NK-92 treated with Interleukin-12 subunit alpha and Interleukin-12 subunit beta, amount 100 ng/mL, for 24 hours (cell line): ENCODE data around the gene CFAP58.

Experiments used
- DNase-seq: peaks from one replicate; lab custom pipeline; 2025; lab: John Stamatoyannopoulos, UW

The CFAP58 gene

GRCh38 chr10:104353325-104354048 is at the start of gene CFAP58:
TSS of gene CFAP58 (plus strand) at chr10:104353833. CDS start at chr10:104353898, 65 bp downstream.
- DNase-seq, result no peak

GRCh38 chr10:104304356-104304745 is 49.3 kb upstream of the CFAP58 start:
- no peak for DNase-seq

GRCh38 chr10:104304927-104305326 is 48.7 kb upstream of the CFAP58 start:
- no peak for DNase-seq

GRCh38 chr10:104306897-104307296 is 46.7 kb upstream of the CFAP58 start:
- no peak for DNase-seq

- DNase-seq, result no peak
Observed at GRCh38 chr10:104307576-104308438, 45.8 kb upstream of the CFAP58 start.

- DNase-seq, result no peak
Observed at GRCh38 chr10:104308439-104308903, 45.2 kb upstream of the CFAP58 start.

GRCh38 chr10:104309980-104310978 is 43.4 kb upstream of the CFAP58 start:
- no peak for DNase-seq

- DNase-seq, result no peak
Observed at GRCh38 chr10:104311184-104311720, 42.4 kb upstream of the CFAP58 start.

GRCh38 chr10:104314591-104315485 is 38.8 kb upstream of the CFAP58 start:
- DNase-seq, result no peak

- no peak for DNase-seq
Observed at GRCh38 chr10:104315486-104315921, 38.1 kb upstream of the CFAP58 start.

GRCh38 chr10:104316321-104317099 is 37.1 kb upstream of the CFAP58 start:
- DNase-seq, result no peak

GRCh38 chr10:104317269-104317710 is 36.3 kb upstream of the CFAP58 start:
- no peak for DNase-seq

- no peak for DNase-seq
Observed at GRCh38 chr10:104317726-104318299, 35.8 kb upstream of the CFAP58 start.

- DNase-seq, result no peak
Observed at GRCh38 chr10:104318326-104318725, 35.3 kb upstream of the CFAP58 start.

- DNase-seq, result no peak
Observed at GRCh38 chr10:104318810-104319741, 34.6 kb upstream of the CFAP58 start.

- DNase-seq, result no peak
Observed at GRCh38 chr10:104321226-104321625, 32.4 kb upstream of the CFAP58 start.

GRCh38 chr10:104321725-104322415 is 31.8 kb upstream of the CFAP58 start:
- DNase-seq, result no peak

GRCh38 chr10:104322416-104322782 is 31.2 kb upstream of the CFAP58 start:
- DNase-seq, result no peak
